GM18498 (cell line): ENCODE data around the gene SOD2.
A peak's percentile ranks its signal among the peaks of the same experiment; 100 is the strongest.
"Not testable (repeated sequence)": the region's sequence is repeated elsewhere in the genome, so short reads cannot be mapped to it uniquely, and the experiment has no call there.

Source experiments
- ATAC-seq: cut with Tn5 transposase; IDR thresholded peaks from one replicate; pipeline ENCODE4 v1.9.1; 2021; ENCODE audit warnings: mild to moderate bottlenecking, moderate library complexity; ENCODE audit not compliant: unreplicated experiment

The SOD2 gene

GRCh38 chr6:159716247-159717096 is 23.4 kb upstream of the SOD2 start:
- ATAC-seq: no peak

- no peak for ATAC-seq
Measured at GRCh38 chr6:159715605-159716004, 22.6 kb upstream of the SOD2 start.

GRCh38 chr6:159715166-159715565 is 22.1 kb upstream of the SOD2 start:
- no peak for ATAC-seq

GRCh38 chr6:159714404-159714803 is 21.4 kb upstream of the SOD2 start:
- no peak for ATAC-seq

- ATAC-seq: no peak
Measured at GRCh38 chr6:159713984-159714383, 20.9 kb upstream of the SOD2 start.

GRCh38 chr6:159712389-159712788 is 19.3 kb upstream of the SOD2 start:
- not testable (repeated sequence) for ATAC-seq

- not testable (repeated sequence) for ATAC-seq
Measured at GRCh38 chr6:159710603-159711002, 17.6 kb upstream of the SOD2 start.

- no peak for ATAC-seq
Measured at GRCh38 chr6:159701413-159701999, 8.5 kb upstream of the SOD2 start.

GRCh38 chr6:159700970-159701369 is 7.9 kb upstream of the SOD2 start:
- no peak for ATAC-seq

- no peak for ATAC-seq
Measured at GRCh38 chr6:159695984-159696383, 2.9 kb upstream of the SOD2 start.

GRCh38 chr6:159693894-159694545 is 979 bp upstream of the SOD2 start:
- peak; percentile 1 for ATAC-seq

GRCh38 chr6:159692303-159693127 is 526 bp downstream of the SOD2 start:
- peak; percentile 42 for ATAC-seq

GRCh38 chr6:159691963-159692287 is 1.1 kb downstream of the SOD2 start:
- no peak for ATAC-seq

- no peak for ATAC-seq
Measured at GRCh38 chr6:159691133-159691962, 1.7 kb downstream of the SOD2 start.

- ATAC-seq: not testable (repeated sequence)
Measured at GRCh38 chr6:159690135-159690534, 2.9 kb downstream of the SOD2 start.

GRCh38 chr6:159689001-159689400 is 4.0 kb downstream of the SOD2 start:
- ATAC-seq: no peak

GRCh38 chr6:159688266-159688905 is 4.7 kb downstream of the SOD2 start:
- no peak for ATAC-seq

GRCh38 chr6:159687341-159687740 is 5.7 kb downstream of the SOD2 start:
- ATAC-seq: no peak

GRCh38 chr6:159686703-159687102 is 6.3 kb downstream of the SOD2 start:
- no peak for ATAC-seq

GRCh38 chr6:159686040-159686439 is 7.0 kb downstream of the SOD2 start:
- ATAC-seq: no peak
